Measurements from ENCODE around the gene CD1E.
A peak's percentile ranks its signal among the peaks of the same experiment; 100 is the strongest.

CD1E gene

GRCh38 chr1:158329300-158329699 lies 24.4 kb upstream of the CD1E start:
- DNase-seq (ENCODE audit: low read depth), result no peak

GRCh38 chr1:158329733-158330132 lies 24.0 kb upstream of the CD1E start:
- H3K4me3 ChIP-seq (replicated peaks; ENCODE audit: low read depth, low read length), result no peak overlapping the region
- DNase-seq (ENCODE audit: low read depth), result peak; percentile 1
- peak; percentile 8 for TF ChIP-seq CTCF (IDR thresholded peaks at IDR 0.05; ENCODE audit: low read length, missing control alignments)

More at GRCh38 chr1:158329300-158329699, 24.4 kb upstream of the CD1E start:
- TF ChIP-seq CTCF (IDR thresholded peaks at IDR 0.05; ENCODE audit: low read length, missing control alignments), result no peak
- no peak overlapping the region for H3K4me3 ChIP-seq (replicated peaks; ENCODE audit: low read depth, low read length)

GRCh38 chr1:158330391-158331105 lies 23.1 kb upstream of the CD1E start:
- no peak for DNase-seq (ENCODE audit: low read depth)
- H3K4me3 ChIP-seq (replicated peaks; ENCODE audit: low read depth, low read length), result no peak overlapping the region
- no peak for TF ChIP-seq CTCF (IDR thresholded peaks at IDR 0.05; ENCODE audit: low read length, missing control alignments)

GRCh38 chr1:158331106-158331425 lies 22.6 kb upstream of the CD1E start:
- H3K4me3 ChIP-seq (replicated peaks; ENCODE audit: low read depth, low read length), result no peak overlapping the region
- TF ChIP-seq CTCF (IDR thresholded peaks at IDR 0.05; ENCODE audit: low read length, missing control alignments), result no peak
- no peak for DNase-seq (ENCODE audit: low read depth)

GRCh38 chr1:158331481-158332150 lies 22.1 kb upstream of the CD1E start, which contains the start of gene CD1B:
Gene CD1B, minus strand, starts transcription at chr1:158331531. Its CDS starts 108 bp downstream, at chr1:158331423.
- no peak within 1 kb of the TSS for H3K4me3 ChIP-seq (replicated peaks; ENCODE audit: low read depth, low read length)
- TF ChIP-seq CTCF (IDR thresholded peaks at IDR 0.05; ENCODE audit: low read length, missing control alignments), result no peak
- DNase-seq (ENCODE audit: low read depth), result no peak

GRCh38 chr1:158333405-158334155 lies 20.1 kb upstream of the CD1E start:
- TF ChIP-seq CTCF (IDR thresholded peaks at IDR 0.05; ENCODE audit: low read length, missing control alignments), result no peak
- DNase-seq (ENCODE audit: low read depth), result no peak
- H3K4me3 ChIP-seq (replicated peaks; ENCODE audit: low read depth, low read length), result no peak overlapping the region
